Brain microvascular endothelial cell (primary cell): ENCODE data around the gene THBS3.
A peak's percentile ranks its signal among the peaks of the same experiment; 100 is the strongest.
"Not testable (repeated sequence)": the region's sequence is repeated elsewhere in the genome, so short reads cannot be mapped to it uniquely, and the experiment has no call there.

ENCODE experiments used
- DNase-seq: peaks from one replicate; pipeline ENCODE4 v3.0.0-alpha.2; 2020
- H3K27ac ChIP-seq: fragments of 250-450 bp; sonication (Bioruptor Pico); 2 replicates; pipeline ENCODE4 v1.5.1; 2020; ENCODE audit warnings: mild to moderate bottlenecking, moderate library complexity
- H3K27me3 ChIP-seq: fragments of 250-450 bp; sonication (Bioruptor Pico); replicated peaks from 2 replicates; pipeline ENCODE4 v1.5.1; 2020; ENCODE audit warnings: mild to moderate bottlenecking
- H3K36me3 ChIP-seq: fragments of 250-450 bp; sonication (Bioruptor Pico); replicated peaks from 2 replicates; pipeline ENCODE4 v1.5.1; 2020; ENCODE audit warnings: mild to moderate bottlenecking
- H3K4me3 ChIP-seq: 2 replicates; pipeline ENCODE4 v1.5.1; 2011; ENCODE audit warnings: low read depth, mild to moderate bottlenecking, control low read depth, low read length, moderate library complexity
- in situ Hi-C: cut with HindIII; loops from 2 replicates; pipeline ENCODE4 v1.10.0; 2017; ENCODE audit warnings: low sequenced_read_pairs, low pct_ligation_motif_present
- TF ChIP-seq, protein P1 (sequence below): IDR thresholded peaks from 2 replicates; pipeline ENCODE4 v1.5.1; 2011; ENCODE audit warnings: low read depth, mild to moderate bottlenecking, moderate library complexity, low read length, control low read depth, inconsistent platforms; ENCODE audit errors: missing control alignments

THBS3 gene

DNA sequence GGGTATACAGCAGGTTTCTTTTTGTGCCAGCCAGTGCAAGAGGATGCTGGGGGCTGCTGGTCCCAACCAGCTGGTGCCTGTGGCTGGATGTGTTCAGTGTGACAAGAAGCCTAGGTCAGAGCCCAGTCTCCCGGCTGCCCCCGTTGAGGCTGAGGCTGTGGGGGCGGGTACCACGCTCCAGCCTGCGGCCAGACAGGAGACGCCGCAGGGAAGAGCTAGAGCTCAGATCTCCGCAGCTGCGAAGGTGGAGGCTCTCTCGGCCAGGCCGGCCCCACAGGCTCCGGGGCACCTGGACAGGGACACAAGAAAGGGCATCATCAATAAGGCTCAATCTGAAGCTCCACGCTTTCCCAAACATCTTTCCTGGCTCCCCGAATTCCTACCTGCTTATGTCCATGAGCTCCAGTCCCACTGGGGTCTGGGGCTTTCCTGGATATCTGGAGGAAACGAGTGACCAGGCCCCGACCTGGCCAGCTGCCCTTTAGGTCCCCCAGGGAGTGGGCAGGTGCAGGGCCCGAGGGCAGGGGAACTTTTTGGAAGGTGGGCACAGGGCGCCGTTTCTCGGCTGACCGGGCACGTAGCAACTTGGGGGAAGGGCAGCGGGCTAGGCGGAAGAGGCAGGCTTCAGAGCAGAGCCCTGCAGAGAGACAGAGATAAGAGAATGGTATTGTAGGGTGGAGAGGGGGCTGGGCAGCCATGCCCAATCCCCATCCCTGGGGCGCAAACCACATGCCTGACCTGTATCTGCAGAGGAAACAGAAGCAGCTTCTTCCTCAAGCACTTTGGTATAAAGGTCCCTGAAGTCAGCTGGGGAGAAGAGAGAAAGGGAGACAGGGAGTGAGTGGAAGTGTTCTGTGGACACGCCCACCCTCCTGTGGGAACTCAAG, 40.2 kb upstream of the THBS3 start:
- Histone ChIP-seq H3K27me3 (no peaks in the 10 kb centered on the region), H3K36me3 (peaks cover 13% of the 10 kb centered on the region), H3K4me3 (no peak overlapping the region), H3K27ac (no peak overlapping the region)
- in situ Hi-C loops: no loop called here
- TF ChIP-seq, protein P1, sequence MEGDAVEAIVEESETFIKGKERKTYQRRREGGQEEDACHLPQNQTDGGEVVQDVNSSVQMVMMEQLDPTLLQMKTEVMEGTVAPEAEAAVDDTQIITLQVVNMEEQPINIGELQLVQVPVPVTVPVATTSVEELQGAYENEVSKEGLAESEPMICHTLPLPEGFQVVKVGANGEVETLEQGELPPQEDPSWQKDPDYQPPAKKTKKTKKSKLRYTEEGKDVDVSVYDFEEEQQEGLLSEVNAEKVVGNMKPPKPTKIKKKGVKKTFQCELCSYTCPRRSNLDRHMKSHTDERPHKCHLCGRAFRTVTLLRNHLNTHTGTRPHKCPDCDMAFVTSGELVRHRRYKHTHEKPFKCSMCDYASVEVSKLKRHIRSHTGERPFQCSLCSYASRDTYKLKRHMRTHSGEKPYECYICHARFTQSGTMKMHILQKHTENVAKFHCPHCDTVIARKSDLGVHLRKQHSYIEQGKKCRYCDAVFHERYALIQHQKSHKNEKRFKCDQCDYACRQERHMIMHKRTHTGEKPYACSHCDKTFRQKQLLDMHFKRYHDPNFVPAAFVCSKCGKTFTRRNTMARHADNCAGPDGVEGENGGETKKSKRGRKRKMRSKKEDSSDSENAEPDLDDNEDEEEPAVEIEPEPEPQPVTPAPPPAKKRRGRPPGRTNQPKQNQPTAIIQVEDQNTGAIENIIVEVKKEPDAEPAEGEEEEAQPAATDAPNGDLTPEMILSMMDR: no peak
- DNase-seq: no peak

DNA sequence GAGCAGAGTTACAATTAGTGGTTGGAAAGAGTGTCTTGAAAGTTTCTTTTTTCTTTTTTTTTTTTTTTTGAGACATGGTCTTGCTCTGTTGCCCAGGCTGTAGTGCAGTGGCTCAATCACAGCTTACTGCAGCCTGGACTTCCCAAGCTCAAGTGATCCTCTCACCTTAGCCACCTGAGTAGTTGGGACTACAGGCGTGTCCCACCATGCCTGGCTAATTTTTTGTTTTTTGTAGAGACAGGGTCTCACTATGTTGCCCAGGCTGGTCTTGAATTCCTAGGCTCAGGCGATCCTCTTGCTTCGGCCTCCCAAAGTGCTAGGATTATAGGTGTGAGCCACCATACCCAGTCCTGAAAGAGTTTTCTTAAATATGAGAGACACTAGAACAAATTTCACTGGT, 39.1 kb upstream of the THBS3 start:
- H3K27me3 ChIP-seq, H3K27ac ChIP-seq, in situ Hi-C loops, DNase-seq, H3K4me3 ChIP-seq: not testable (repeated sequence)
- peaks cover 13% of the 10 kb centered on the region for H3K36me3 ChIP-seq

DNA sequence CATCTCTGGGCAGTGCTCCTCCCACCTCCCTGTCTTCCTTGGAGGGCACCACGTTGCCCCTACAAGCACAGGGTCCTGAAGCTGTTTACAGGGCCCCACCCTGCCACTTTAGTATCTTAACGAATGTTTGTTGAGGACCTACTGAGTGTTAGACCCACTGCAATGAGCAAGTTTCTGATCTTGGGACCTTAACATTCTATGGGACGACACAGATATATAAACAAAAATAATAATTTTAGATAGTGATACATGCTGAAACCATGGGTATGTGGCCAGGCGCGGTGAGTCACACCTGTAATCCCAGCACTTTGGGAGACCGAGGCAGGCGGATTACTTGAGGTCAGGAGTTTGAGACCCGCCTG, 37.4 kb upstream of the THBS3 start:
- Histone ChIP-seq H3K4me3 (peak overlapping the region; percentile 69), H3K27ac (peak overlapping the region; percentile 78), H3K36me3 (peaks cover 13% of the 10 kb centered on the region), H3K27me3 (no peaks in the 10 kb centered on the region)
- peak; percentile 30 for DNase-seq
- in situ Hi-C loops: no loop called here
- TF ChIP-seq, protein P1: no peak

DNA sequence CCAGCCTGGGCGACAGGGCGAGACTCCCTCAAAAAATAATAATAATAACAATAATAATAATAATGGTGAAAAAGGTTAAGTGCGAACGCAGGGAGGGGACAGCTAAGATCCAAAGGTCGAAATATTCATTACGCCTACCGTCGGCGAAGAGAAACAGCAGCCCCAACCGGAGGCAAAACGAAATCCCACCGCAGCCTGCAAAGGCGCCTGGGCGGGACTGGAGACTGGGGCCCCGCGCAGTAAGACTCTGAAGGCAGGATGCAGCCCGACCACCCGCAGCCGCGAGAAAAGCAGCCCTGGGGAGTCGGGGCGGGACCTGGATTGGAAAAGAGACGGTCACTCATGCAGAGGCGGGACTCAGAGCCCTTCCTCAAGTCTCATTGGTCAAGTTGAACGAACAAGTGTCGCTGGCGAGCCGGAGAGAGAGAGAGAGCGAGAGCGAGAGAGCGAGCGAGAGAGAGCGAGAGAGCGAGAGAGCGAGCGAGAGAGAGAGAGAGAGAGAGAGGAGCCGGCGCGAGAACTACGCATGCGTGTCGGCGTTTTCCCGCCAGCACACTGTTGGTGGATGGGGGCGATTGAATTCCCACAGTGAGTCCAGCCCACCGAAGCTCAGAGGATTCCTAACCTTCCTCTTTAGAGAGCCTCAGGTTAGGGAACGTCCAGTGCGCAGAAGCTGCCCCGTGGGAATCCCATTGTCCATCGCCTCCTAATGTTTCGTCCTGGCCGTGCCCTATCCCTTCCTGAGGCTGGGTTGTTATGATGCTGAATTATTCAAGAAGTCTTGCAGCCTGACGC, 36.9 kb upstream of the THBS3 start:
- in situ Hi-C loops: no loop called here
- TF ChIP-seq, protein P1: peak; percentile 40
- peak overlapping the region; percentile 69 for H3K4me3 ChIP-seq
- H3K27me3 ChIP-seq: no peaks in the 10 kb centered on the region
- DNase-seq: peak; percentile 100
- peaks cover 13% of the 10 kb centered on the region for H3K36me3 ChIP-seq
- H3K27ac ChIP-seq: peak overlapping the region; percentile 81

DNA sequence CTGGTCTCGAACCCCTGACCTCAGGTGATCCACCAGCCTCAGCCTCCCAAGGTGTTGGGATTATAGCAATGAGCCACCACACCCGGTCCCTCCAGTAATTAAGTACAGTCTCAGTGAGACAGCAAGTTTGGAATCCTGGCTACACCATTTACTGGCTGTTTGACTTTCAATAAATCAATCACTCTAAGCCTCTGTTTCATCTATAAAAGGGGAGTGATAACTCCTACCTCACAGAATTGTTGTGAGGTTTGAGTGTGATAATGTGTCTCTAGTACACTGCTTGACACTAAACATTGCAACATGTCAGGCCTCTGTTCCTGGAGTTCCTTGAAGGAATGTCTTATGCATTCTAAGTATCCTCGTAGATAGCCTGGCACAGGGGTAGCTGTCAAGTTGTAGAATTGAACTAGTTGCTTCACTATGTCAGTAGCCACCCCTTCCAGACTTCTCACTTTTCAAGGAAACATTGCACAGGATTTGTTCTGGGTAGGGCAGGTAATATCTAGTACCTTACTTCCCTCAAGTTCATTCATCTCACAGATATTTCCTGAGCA, 35.2 kb upstream of the THBS3 start:
- TF ChIP-seq, protein P1: no peak
- no peak for DNase-seq
- Histone ChIP-seq H3K27me3 (no peaks in the 10 kb centered on the region), H3K4me3 (peak overlapping the region; percentile 69), H3K27ac (no peak overlapping the region), H3K36me3 (peaks cover 10% of the 10 kb centered on the region)
- in situ Hi-C loops: no loop called here

DNA sequence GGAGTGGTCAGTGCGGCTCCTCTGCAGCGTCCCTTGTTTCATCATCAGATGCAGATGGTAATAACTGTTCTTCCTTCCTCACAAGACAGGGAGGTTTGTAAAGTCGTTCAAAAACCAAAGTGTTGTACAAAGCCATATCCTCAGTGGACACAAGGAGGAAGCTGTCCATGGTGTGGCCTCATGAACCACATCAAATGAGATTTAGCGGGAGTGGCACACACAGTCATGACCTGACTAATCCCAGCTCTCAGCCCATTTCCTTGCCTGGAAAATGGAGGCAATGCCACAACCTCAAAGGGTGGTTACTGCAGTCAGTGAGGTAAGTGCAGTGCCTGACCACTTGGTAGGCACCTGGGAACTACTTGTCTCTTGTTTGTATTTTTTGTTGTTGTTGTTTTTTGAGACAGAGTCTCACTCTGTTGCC, 34.2 kb upstream of the THBS3 start:
- in situ Hi-C loops: no loop called here
- Histone ChIP-seq H3K27me3 (no peaks in the 10 kb centered on the region), H3K27ac (no peak overlapping the region), H3K4me3 (no peak overlapping the region), H3K36me3 (peaks cover 8% of the 10 kb centered on the region)
- TF ChIP-seq, protein P1: no peak
- no peak for DNase-seq
